ACC112 (cell line): Measurements from ENCODE around the gene YARS1.

Source experiments
- H2AFZ ChIP-seq: fragments of 200-600 bp; sonication (generic); one replicate; pipeline ENCODE4 v1.6.0; 2017; ENCODE audit warnings: antibody characterized with exemption, low read length; ENCODE audit not compliant: unreplicated experiment
- H3K27ac ChIP-seq: fragments of 200-600 bp; sonication (generic); 2 replicates; pipeline ENCODE4 v1.5.1; 2014; ENCODE audit warnings: low read depth, mild to moderate bottlenecking, antibody characterized with exemption, low read length, moderate library complexity
- H3K27me3 ChIP-seq: fragments of 200-600 bp; sonication (generic); 2 replicates; pipeline ENCODE4 v1.6.1; 2014; ENCODE audit warnings: mild to moderate bottlenecking, antibody characterized with exemption, low read length, moderate library complexity, mixed read lengths; ENCODE audit not compliant: insufficient read depth
- H3K36me3 ChIP-seq: fragments of 200-600 bp; sonication (generic); 2 replicates; pipeline ENCODE4 v1.6.1; 2016; ENCODE audit warnings: mild to moderate bottlenecking, antibody characterized with exemption, low read length, moderate library complexity, mixed read lengths; ENCODE audit not compliant: insufficient read depth
- H3K4me1 ChIP-seq: fragments of 200-600 bp; sonication (generic); one replicate; pipeline ENCODE4 v1.6.1; 2016; ENCODE audit warnings: low read length, mixed read lengths; ENCODE audit not compliant: insufficient read depth, unreplicated experiment, control insufficient read depth
- H3K4me3 ChIP-seq: fragments of 200-600 bp; sonication (generic); 2 replicates; pipeline ENCODE4 v1.5.1; 2014; ENCODE audit warnings: mild to moderate bottlenecking, low read depth, low read length
- H3K79me2 ChIP-seq: fragments of 200-600 bp; sonication (generic); one replicate; pipeline ENCODE4 v1.6.0; 2016; ENCODE audit warnings: low read length; ENCODE audit not compliant: control insufficient read depth, unreplicated experiment, insufficient read depth

Gene YARS1

DNA sequence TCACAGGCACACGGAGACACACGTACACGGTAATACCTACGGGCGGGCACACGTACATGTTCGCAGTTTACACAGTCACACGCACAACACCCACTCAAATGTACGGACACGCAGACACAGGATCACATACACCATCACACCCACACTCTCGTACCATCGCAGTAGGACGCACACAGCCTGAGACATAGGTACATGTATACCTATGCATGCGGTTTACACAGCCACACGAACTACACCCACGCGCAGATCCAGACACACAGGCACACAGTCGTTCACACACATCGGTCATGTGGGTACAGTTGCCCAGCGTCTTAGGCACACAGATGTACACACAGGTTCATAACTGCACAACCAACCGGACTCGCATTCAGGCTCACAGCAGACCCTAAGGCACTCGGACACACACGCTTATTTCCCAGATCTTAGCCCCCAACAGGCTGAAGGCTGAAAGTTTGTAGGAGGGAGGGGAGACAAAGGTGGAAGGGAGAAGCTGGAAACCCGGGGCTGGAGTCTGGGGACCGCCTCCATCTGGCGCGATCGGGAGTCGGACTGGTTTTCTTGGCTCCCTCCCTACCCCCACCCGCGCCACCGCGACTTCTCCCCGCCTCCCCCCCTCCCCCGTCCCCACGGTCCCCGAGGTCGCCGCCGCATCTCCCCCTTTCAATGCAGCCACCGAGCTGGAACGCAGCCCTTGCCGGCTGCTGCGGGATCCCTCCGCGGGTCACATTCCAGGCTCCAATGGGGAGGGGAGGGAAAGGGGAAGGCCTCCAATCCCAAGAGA is 62.7 kb downstream of the YARS1 start:
- Histone ChIP-seq H3K36me3 (no peaks in the 10 kb centered on the region), H3K27ac (no peak overlapping the region), H3K79me2 (no peaks in the 10 kb centered on the region), H3K27me3 (peaks cover 12% of the 10 kb centered on the region), H3K4me1 (peaks cover 6% of the 10 kb centered on the region), H3K4me3 (peak overlapping the region; percentile 71), H2AFZ (no peak overlapping the region)

DNA sequence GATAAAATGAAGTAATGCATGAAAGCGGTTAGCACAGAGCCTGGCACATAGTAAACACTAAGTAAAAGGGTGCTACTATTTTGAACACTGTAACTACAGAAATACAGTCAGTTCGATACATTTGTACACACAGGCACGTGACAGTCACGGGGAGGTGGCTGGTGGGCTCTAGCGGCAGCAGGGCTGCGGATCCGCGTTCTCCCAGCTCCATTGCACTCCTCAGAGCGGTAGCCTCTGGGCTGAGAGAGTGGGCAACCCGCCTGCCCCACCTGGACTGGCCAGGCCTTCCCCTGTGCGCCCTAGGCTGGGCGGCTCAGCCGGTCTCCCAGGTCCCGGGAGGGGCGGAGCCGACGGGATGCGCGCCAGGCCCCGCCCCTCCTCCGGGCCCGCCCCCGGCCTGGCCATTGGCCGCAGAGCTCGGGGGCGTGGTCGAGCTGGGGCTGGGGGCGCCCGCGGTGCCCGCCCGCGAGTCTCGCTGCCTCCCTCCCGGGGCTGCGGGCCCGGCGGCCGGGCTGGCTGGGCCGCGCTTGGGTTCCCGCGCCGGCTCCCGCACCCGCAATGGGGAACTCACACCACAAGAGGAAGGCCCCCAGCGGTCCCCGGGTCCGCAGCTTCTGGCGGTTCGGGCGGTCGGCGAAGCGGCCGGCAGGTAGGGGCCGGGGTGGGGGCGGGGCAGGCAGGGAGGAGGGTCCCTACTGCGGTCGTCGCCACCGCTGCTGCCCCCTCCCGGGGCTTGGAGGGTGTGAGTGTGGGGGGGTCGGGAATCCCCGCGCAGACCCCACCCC is 63.4 kb downstream of the YARS1 start:
- Histone ChIP-seq H3K4me3 (peak overlapping the region; percentile 71), H3K79me2 (no peaks in the 10 kb centered on the region), H3K27ac (no peak overlapping the region), H2AFZ (no peak overlapping the region), H3K4me1 (peaks cover 4% of the 10 kb centered on the region), H3K36me3 (no peaks in the 10 kb centered on the region), H3K27me3 (peaks cover 12% of the 10 kb centered on the region)

DNA sequence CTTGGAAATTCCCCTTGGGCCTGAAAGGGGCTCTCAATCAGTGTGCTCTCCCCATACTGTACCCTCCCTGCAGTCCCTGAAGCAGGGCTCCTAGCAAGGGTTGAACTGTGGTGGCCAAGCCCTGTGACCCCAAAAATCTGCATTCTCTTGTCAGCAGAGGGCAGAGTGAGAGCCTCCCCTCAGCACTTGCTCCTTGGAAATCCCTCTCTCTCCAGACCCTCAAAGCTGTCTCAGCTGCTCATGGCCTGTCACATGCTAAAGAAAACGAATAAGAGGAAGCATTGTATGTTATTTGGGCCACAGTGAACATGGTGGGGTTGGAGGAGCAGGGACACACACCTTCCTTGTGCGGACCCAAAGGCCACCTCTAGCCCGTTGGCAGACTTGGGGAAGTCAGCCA is 67.4 kb downstream of the YARS1 start:
- no peaks in the 10 kb centered on the region for H3K36me3 ChIP-seq
- H2AFZ ChIP-seq: no peak overlapping the region
- H3K27ac ChIP-seq: no peak overlapping the region
- peaks cover 4% of the 10 kb centered on the region for H3K4me1 ChIP-seq
- peaks cover 8% of the 10 kb centered on the region for H3K27me3 ChIP-seq
- no peak overlapping the region for H3K4me3 ChIP-seq
- H3K79me2 ChIP-seq: no peaks in the 10 kb centered on the region

DNA sequence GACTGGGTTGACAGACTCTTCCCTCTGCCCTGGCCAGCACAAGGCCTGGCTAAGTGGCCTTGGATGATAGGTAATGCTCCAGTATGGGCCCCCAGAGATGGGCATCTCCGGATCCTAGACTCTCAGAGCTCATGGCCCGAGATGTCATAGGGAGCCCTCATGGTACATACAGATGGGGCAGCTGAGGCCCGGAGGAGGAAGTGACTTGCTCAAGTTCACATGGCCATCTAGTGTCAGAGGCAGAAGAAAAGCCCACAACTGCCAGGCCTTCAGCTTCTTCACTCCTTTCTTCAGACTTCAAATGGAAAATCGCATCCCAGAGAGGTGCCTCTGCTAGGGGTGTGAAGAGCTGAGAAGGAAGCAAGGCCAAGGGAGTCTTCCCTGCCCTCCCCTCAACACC is 67.8 kb downstream of the YARS1 start:
- Histone ChIP-seq H3K36me3 (no peaks in the 10 kb centered on the region), H3K79me2 (no peaks in the 10 kb centered on the region), H2AFZ (no peak overlapping the region), H3K4me3 (no peak overlapping the region), H3K27me3 (peaks cover 4% of the 10 kb centered on the region), H3K4me1 (peaks cover 2% of the 10 kb centered on the region), H3K27ac (no peak overlapping the region)

DNA sequence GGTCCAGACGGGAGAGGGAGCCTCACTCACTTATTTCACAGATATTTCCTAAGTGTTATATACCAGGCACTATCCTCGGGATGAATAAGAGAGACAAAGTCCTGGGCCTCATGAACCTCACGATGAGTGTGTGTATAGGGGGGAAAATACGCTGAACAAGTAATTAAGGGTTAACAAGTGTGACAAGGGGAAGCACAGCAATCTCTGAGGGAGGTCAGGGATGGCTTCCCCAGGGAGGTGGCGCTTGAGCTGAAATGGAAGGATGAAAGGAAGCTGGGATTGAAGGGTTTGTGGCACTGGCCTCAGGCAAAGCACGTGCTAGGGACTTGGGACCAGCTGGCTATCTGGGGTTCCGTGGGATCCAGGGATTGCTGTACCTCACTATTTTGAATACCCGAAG is 68.2 kb downstream of the YARS1 start:
- H3K36me3 ChIP-seq: no peaks in the 10 kb centered on the region
- no peak overlapping the region for H3K4me3 ChIP-seq
- H3K79me2 ChIP-seq: no peaks in the 10 kb centered on the region
- H2AFZ ChIP-seq: no peak overlapping the region
- no peak overlapping the region for H3K27ac ChIP-seq
- H3K27me3 ChIP-seq: peaks cover under 1% of the 10 kb centered on the region; the same call in 1 of the 2 replicates
- no peaks in the 10 kb centered on the region for H3K4me1 ChIP-seq

DNA sequence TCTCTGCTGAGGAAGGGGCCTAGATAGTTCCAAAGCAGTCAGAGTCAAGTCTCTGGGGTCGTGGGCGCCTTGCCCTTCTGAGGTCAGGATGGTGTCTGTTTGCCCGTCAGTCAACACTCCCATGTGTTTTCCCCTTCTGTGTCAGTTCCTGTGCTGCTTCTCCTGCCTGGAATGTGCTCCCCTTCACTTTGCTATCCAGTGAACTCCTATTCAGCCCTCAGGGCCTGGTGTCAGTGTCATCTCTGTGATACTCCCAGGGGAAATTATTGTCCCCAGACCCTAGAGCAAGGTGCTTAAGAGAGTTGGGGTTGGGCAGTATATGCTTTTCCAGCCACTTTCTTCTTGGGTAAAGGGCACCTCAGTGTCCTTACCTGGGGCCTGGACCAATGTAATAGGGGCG is 68.8 kb downstream of the YARS1 start:
- no peaks in the 10 kb centered on the region for H3K27me3 ChIP-seq
- no peak overlapping the region for H3K4me3 ChIP-seq
- no peaks in the 10 kb centered on the region for H3K36me3 ChIP-seq
- no peaks in the 10 kb centered on the region for H3K79me2 ChIP-seq
- H3K4me1 ChIP-seq: peaks cover 4% of the 10 kb centered on the region
- no peak overlapping the region for H3K27ac ChIP-seq
- no peak overlapping the region for H2AFZ ChIP-seq

DNA sequence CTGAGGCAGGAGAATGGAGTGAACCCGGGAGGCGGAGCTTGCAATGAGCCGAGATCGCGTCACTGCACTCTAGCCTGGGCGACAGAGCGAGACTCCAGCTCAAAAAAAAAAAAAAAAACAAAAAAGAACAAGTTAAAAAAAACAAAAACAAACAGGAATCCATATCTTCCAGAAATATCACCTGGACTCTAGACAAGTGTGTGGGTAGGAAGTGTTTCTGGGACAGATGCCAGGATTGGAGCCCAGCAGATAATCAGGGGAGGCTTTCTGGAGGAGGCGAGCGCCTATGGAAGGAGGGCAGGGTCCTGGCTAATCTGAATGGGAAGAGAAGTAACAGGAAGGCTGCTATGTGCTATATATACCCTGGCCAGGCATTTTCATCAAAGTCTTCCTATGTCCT is 71.0 kb downstream of the YARS1 start:
- H3K4me1 ChIP-seq: peaks cover 19% of the 10 kb centered on the region
- no peaks in the 10 kb centered on the region for H3K36me3 ChIP-seq
- H3K4me3 ChIP-seq: no peak overlapping the region
- H2AFZ ChIP-seq: no peak overlapping the region
- no peaks in the 10 kb centered on the region for H3K79me2 ChIP-seq
- H3K27ac ChIP-seq: no peak overlapping the region
- no peaks in the 10 kb centered on the region for H3K27me3 ChIP-seq

DNA sequence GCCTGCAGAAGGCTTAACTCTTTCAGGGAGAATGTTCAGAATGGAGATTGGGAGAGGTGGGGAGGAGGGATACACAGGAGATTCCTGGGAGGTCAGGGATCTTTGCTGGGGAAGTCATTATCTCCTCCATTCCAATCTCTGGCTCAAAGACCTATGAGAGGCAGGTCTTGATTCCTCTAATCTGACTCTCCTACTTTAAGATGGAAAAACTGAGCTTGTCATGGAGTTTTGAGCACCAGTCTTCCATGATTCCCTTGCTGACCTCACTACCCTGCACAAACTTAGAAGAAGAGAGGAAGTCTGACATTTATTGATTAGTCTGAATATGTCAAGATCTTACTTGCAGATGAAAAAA is 73.1 kb downstream of the YARS1 start:
- Histone ChIP-seq H3K27ac (no peak overlapping the region), H3K4me3 (no peak overlapping the region)

DNA sequence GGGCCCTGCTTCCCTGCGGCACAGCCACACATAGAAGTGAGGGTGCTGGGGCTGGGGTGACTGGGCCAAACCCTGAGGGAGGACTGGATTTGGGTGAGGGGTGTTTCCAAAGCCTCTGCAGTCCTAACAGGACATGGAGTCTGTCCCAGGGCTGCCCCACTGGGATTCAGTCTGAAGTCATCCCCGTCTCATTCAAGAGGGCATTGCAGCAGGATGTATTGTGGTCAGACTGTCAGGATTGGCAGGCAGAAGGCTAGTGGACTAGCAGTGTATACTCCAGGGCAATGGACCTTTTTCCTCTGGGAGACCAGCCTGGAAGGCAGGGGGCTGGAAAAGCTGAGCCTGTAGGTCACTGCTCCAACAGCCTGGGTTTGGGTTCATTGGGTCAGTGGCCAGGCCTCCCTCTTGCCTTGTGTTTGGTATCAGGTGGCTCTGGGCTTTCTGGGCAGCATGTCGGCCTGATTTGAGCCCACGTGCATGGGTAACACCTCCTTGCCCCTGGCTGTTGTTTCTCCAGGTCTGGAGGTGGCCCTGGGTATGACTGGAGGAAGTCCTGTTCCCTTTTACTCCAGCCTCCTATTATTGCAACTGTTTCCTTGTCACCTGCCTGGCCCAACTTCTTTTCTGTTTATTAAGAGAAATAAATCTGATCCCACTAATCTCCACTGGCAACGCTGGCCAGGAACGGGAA is 73.6 kb downstream of the YARS1 start:
- Histone ChIP-seq H2AFZ (no peak overlapping the region), H3K79me2 (no peaks in the 10 kb centered on the region), H3K36me3 (no peaks in the 10 kb centered on the region), H3K4me3 (no peak overlapping the region; the same call in 1 of the 2 replicates), H3K27ac (no peak overlapping the region), H3K27me3 (no peaks in the 10 kb centered on the region), H3K4me1 (peaks cover 24% of the 10 kb centered on the region)

More for the DNA sequence above, 73.1 kb downstream of the YARS1 start:
- Histone ChIP-seq H3K36me3 (no peaks in the 10 kb centered on the region), H3K27me3 (no peaks in the 10 kb centered on the region), H3K79me2 (no peaks in the 10 kb centered on the region), H3K4me1 (peaks cover 24% of the 10 kb centered on the region), H2AFZ (no peak overlapping the region)

DNA sequence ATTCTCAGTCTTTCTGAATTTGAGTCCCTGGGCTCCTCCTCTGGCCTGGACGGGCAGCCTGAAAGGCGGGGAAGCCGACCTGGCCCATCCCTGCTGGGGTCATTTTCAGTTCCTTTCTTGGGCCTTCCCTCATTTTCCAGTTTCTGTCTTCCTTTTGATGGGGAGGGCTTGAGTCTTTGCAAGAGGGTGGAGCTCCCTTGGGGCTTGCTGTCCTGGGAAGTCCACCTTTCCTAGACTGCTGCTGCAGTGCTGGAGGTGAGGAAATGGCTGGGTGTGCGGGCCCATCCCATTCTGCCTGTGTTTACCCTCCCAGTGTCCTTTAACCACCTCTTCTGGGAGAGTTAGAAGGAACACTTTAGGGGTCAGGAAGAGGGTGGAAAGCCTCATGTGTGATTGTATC is 74.2 kb downstream of the YARS1 start:
- H3K79me2 ChIP-seq: no peaks in the 10 kb centered on the region
- peak overlapping the region; percentile 94 for H3K4me3 ChIP-seq
- no peak overlapping the region for H2AFZ ChIP-seq
- no peaks in the 10 kb centered on the region for H3K36me3 ChIP-seq
- peaks cover 24% of the 10 kb centered on the region for H3K4me1 ChIP-seq
- H3K27me3 ChIP-seq: no peaks in the 10 kb centered on the region
- H3K27ac ChIP-seq: no peak overlapping the region
